RWPE2 (cell line): ENCODE data around the gene ABTB2.
A peak's percentile ranks its signal among the peaks of the same experiment; 100 is the strongest.

ENCODE experiments used
- ATAC-seq: fragments of 200-7000 bp; cut with Tn5 transposase; 3 replicates; pipeline ENCODE4 v1.9.1; 2021; ENCODE audit warnings: low read depth
- DNase-seq: peaks from one replicate; pipeline ENCODE4 v3.0.0-alpha.2; 2020; ENCODE audit warnings: low spot score
- H3K27ac ChIP-seq: fragments of 450-650 bp; 2 replicates; pipeline ENCODE4 v1.5.1; 2017; ENCODE audit warnings: mild to moderate bottlenecking; ENCODE audit not compliant: poor library complexity, severe bottlenecking
- H3K27me3 ChIP-seq: fragments of 250-450 bp; sonication (Bioruptor Pico); 2 replicates; pipeline ENCODE4 v1.5.1; 2021; ENCODE audit warnings: mild to moderate bottlenecking, moderate library complexity; ENCODE audit not compliant: insufficient read depth, poor library complexity, severe bottlenecking
- H3K36me3 ChIP-seq: fragments of 250-450 bp; sonication (Bioruptor Pico); 2 replicates; pipeline ENCODE4 v1.5.1; 2020; ENCODE audit warnings: low read depth, mild to moderate bottlenecking, moderate library complexity
- H3K4me1 ChIP-seq: fragments of 250-450 bp; sonication (Bioruptor Pico); 2 replicates; pipeline ENCODE4 v1.5.1; 2021; ENCODE audit warnings: mild to moderate bottlenecking, moderate library complexity; ENCODE audit not compliant: insufficient read depth, poor library complexity, severe bottlenecking
- H3K4me3 ChIP-seq: fragments of 250-450 bp; sonication (Bioruptor Pico); 2 replicates; pipeline ENCODE4 v1.5.1; 2021; ENCODE audit warnings: mild to moderate bottlenecking, moderate library complexity; ENCODE audit not compliant: severe bottlenecking
- H3K9me3 ChIP-seq: fragments of 250-450 bp; sonication (Bioruptor Pico); 2 replicates; pipeline ENCODE4 v1.5.1; 2021; ENCODE audit warnings: mild to moderate bottlenecking, moderate library complexity; ENCODE audit not compliant: severe bottlenecking
- TF ChIP-seq, protein P1 (sequence below): fragments of 450-650 bp; IDR thresholded peaks from one replicate; pipeline ENCODE4 v1.5.1; 2017; ENCODE audit warnings: mild to moderate bottlenecking, moderate library complexity; ENCODE audit not compliant: poor library complexity, severe bottlenecking

The ABTB2 gene

DNA sequence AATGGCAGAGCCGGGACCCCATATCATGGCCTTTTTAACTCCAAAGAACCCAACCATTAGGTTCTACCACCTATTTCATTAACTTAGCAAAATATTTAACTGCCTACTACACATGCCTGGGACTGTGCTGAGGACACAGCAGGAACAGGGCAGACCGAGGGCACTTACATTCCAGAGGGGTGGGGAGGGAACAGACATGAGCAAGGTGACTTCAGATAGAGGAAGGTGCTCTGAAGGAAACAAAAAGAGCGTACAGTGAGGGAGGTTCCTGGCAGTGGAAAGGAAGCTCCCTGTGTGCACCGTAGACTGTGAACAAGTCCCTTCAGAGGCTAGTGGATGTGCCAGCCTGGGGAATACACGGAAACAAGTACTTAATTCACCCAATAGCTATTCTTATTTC is 169.6 kb downstream of the ABTB2 start:
- ATAC-seq = no peak
- no peaks in the 10 kb centered on the region for H3K36me3 ChIP-seq
- no peak overlapping the region for H3K27ac ChIP-seq
- H3K4me3 ChIP-seq = no peak overlapping the region
- H3K9me3 ChIP-seq = no peaks in the 10 kb centered on the region
- no peaks in the 10 kb centered on the region for H3K27me3 ChIP-seq
- DNase-seq = no peak
- H3K4me1 ChIP-seq = peaks cover 14% of the 10 kb centered on the region
- TF ChIP-seq, protein P1, sequence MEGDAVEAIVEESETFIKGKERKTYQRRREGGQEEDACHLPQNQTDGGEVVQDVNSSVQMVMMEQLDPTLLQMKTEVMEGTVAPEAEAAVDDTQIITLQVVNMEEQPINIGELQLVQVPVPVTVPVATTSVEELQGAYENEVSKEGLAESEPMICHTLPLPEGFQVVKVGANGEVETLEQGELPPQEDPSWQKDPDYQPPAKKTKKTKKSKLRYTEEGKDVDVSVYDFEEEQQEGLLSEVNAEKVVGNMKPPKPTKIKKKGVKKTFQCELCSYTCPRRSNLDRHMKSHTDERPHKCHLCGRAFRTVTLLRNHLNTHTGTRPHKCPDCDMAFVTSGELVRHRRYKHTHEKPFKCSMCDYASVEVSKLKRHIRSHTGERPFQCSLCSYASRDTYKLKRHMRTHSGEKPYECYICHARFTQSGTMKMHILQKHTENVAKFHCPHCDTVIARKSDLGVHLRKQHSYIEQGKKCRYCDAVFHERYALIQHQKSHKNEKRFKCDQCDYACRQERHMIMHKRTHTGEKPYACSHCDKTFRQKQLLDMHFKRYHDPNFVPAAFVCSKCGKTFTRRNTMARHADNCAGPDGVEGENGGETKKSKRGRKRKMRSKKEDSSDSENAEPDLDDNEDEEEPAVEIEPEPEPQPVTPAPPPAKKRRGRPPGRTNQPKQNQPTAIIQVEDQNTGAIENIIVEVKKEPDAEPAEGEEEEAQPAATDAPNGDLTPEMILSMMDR = no peak

DNA sequence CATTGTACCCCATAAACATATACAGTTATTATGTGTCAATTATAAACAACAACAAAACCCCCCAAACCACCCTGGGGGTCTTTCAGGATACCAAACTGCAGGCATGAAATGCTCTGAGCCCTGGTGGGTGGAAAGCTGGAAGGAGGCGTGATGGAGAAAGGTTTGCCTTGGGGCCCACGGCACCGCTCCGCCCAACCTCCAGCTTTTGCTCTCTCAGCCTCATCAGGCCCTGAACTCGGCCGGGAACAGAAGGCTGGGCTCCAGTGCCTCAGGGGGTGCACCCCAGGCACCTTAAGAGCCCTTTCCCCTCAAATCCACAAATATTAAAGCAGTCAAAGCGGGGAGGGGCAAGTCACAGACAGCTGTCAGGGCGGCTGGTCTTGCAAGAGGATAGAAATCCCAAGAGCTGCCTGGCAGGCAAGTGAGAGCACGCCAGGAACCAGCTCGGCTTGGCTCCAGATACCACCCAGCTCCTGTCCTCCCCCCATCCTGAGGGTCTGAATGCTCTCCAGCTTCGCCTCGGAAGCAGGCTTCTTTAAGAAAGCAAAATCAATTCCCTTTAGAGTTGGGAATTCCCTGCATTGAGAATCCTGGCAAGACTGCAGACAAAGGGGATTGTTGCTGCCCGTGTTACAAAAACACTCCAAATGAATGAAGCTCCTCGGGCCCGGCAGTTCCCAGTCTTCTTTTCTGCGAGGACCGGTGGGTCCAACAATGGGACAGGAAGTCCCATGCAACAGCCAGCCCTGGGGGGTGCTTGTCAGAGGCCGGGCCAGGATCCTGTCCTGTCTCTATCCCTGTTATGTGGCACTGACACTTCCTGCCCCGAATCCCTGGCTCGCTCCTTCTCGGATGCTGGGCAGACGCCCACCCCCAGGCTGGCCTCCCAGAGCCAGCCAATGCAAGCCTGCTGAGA is 171.6 kb downstream of the ABTB2 start:
- H3K4me1 ChIP-seq = peaks cover 6% of the 10 kb centered on the region
- H3K27me3 ChIP-seq = no peaks in the 10 kb centered on the region
- no peak overlapping the region for H3K27ac ChIP-seq
- TF ChIP-seq, protein P1 = no peak
- DNase-seq (no peak), ATAC-seq (peak; percentile 31; the same call in 1 of the 3 replicates)
- H3K4me3 ChIP-seq = no peak overlapping the region
- no peaks in the 10 kb centered on the region for H3K36me3 ChIP-seq
- H3K9me3 ChIP-seq = no peaks in the 10 kb centered on the region

DNA sequence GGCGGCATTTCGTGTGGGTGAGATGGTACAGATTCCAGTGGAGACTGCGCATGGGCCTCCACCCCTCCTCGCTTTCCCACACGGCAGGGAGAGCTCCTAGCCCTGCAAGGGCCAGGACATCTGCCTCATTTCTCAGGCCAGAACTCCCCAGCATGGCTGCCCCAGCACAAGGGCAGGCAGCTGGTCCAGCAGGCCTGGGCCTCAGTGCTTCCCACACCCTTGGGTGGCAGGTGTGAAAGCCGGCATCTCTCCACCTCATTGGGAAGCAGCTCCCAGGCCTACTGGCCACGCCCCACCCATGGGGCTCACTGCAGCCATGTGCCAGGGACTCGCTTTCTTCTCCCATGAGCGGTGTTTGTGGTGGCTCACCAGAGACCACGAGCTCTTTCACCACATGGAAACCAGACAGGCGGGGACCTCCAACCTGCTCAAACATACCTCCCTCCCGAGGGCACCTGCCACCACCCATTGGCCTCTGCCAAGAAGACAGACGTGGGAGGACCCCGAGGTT is 173.2 kb downstream of the ABTB2 start:
- no peak; the same call in 2 of the 3 replicates for ATAC-seq
- H3K9me3 ChIP-seq = no peaks in the 10 kb centered on the region
- DNase-seq = no peak
- peaks cover 9% of the 10 kb centered on the region for H3K4me1 ChIP-seq
- TF ChIP-seq, protein P1 = no peak
- no peaks in the 10 kb centered on the region for H3K36me3 ChIP-seq
- no peaks in the 10 kb centered on the region for H3K27me3 ChIP-seq
- H3K4me3 ChIP-seq = no peak overlapping the region
- no peak overlapping the region for H3K27ac ChIP-seq

DNA sequence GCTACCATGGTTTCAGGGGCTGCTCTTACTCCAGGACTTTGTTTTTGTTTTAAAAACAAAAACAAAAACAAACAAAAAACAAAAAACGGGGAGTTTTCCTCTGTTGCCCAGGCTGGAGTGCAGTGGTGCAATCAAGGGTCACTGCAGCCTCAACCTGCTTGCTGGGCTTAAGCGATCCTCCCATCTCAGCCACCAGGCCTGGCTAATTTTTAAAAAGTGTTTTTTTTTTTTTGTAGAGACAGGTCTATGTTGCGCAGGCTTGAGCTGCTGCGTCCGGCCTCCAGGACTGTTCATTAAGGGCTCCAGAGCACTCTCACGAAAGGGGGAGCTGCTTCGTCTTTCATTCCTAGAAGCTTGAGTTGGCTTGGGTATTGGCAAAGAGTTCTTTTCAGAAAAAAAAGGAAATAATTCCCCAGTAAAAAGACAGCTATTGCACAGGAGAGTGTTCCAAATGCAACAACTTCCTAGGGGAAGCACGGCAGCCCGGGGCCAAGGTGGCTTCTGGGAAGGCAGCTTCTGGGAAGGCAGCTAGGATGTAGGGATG is 173.9 kb downstream of the ABTB2 start:
- no peaks in the 10 kb centered on the region for H3K36me3 ChIP-seq
- peaks cover 9% of the 10 kb centered on the region for H3K4me1 ChIP-seq
- TF ChIP-seq, protein P1 = no peak
- H3K9me3 ChIP-seq = no peaks in the 10 kb centered on the region
- H3K27ac ChIP-seq = no peak overlapping the region
- ATAC-seq = no peak
- no peaks in the 10 kb centered on the region for H3K27me3 ChIP-seq
- H3K4me3 ChIP-seq = no peak overlapping the region
- DNase-seq = no peak
